ENCODE results near the gene CDH4. TPM values are rescaled to one million over a fixed set of nuclear protein-coding genes. Genes with fewer than 3 reads are reported as not detected.
A peak's percentile ranks its signal among the peaks of the same experiment; 100 is the strongest.

CDH4 gene
- total RNA-seq, 2 experiments from 2014 or later: 0.11 to 0.18 TPM

- CTCF ChIA-PET: interaction anchor here (0.6 to 1.3 kb wide), 8 partner anchors 9 to 260 kb away, joined by 3 to 7 read pairs (median 3); no protein-coding TSS in a partner anchor
- peak; percentile 73 for TF ChIP-seq CTCF (IDR thresholded peaks at IDR 0.05)
- Mint-ChIP-seq H3K4me3 (no peak overlapping the region), H3K4me1 (ENCODE audit: low read depth) (no peaks in the 10 kb centered on the region), H3K9me3 (no peaks in the 10 kb centered on the region), H3K27ac (no peak overlapping the region), H3K27me3 (peaks cover 4% of the 10 kb centered on the region), H3K36me3 (ENCODE audit: low read depth) (no peaks in the 10 kb centered on the region)
- ATAC-seq (peak; percentile 71), DNase-seq (peak; percentile 45)
- POLR2A ChIA-PET: no interaction called here
- intact Hi-C loops (cut with micrococcal nuclease): no loop called here
Measured at GRCh38 chr20:61896058-61896961, 644.2 kb downstream of the CDH4 start.

GRCh38 chr20:61897401-61898295 lies 645.6 kb downstream of the CDH4 start:
- CTCF ChIA-PET: no interaction called here
- intact Hi-C loops (cut with micrococcal nuclease): no loop called here
- POLR2A ChIA-PET: no interaction called here
- H3K4me1 Mint-ChIP-seq (ENCODE audit: low read depth): no peaks in the 10 kb centered on the region
- ATAC-seq: no peak
- H3K9me3 Mint-ChIP-seq: no peaks in the 10 kb centered on the region
- DNase-seq: no peak
- H3K27me3 Mint-ChIP-seq: no peaks in the 10 kb centered on the region
- no peaks in the 10 kb centered on the region for H3K36me3 Mint-ChIP-seq (ENCODE audit: low read depth)
- H3K27ac Mint-ChIP-seq: no peak overlapping the region
- H3K4me3 Mint-ChIP-seq: no peak overlapping the region
- no peak for TF ChIP-seq CTCF (IDR thresholded peaks at IDR 0.05)

GRCh38 chr20:61898405-61898804 lies 646.3 kb downstream of the CDH4 start:
- ATAC-seq: no peak

GRCh38 chr20:61900011-61900944 lies 648.2 kb downstream of the CDH4 start:
- no peak overlapping the region for H3K27ac Mint-ChIP-seq
- no peaks in the 10 kb centered on the region for H3K4me1 Mint-ChIP-seq (ENCODE audit: low read depth)
- TF ChIP-seq CTCF (IDR thresholded peaks at IDR 0.05): no peak
- POLR2A ChIA-PET: no interaction called here
- no peaks in the 10 kb centered on the region for H3K9me3 Mint-ChIP-seq
- ATAC-seq (no peak), DNase-seq (no peak)
- CTCF ChIA-PET: no interaction called here
- no peaks in the 10 kb centered on the region for H3K36me3 Mint-ChIP-seq (ENCODE audit: low read depth)
- intact Hi-C loops (cut with micrococcal nuclease): no loop called here
- no peak overlapping the region for H3K4me3 Mint-ChIP-seq
- no peaks in the 10 kb centered on the region for H3K27me3 Mint-ChIP-seq

More at GRCh38 chr20:61898405-61898804, 646.3 kb downstream of the CDH4 start:
- no peak overlapping the region for H3K4me3 Mint-ChIP-seq
- DNase-seq: no peak
- intact Hi-C loops (cut with micrococcal nuclease): no loop called here
- ChIA-PET CTCF (no interaction called here), POLR2A (no interaction called here)
- no peak for TF ChIP-seq CTCF (IDR thresholded peaks at IDR 0.05)
- H3K9me3 Mint-ChIP-seq: no peaks in the 10 kb centered on the region
- no peaks in the 10 kb centered on the region for H3K27me3 Mint-ChIP-seq
- no peaks in the 10 kb centered on the region for H3K36me3 Mint-ChIP-seq (ENCODE audit: low read depth)
- no peaks in the 10 kb centered on the region for H3K4me1 Mint-ChIP-seq (ENCODE audit: low read depth)
- no peak overlapping the region for H3K27ac Mint-ChIP-seq
